ENCODE data around the gene KRT80.
A peak's percentile ranks its signal among the peaks of the same experiment; 100 is the strongest.

The KRT80 gene

GRCh38 chr12:52126605-52127578, 64.9 kb downstream of the KRT80 start:
- no peak for DNase-seq

- DNase-seq, result no peak
Observed at GRCh38 chr12:52126050-52126604, 65.7 kb downstream of the KRT80 start.

GRCh38 chr12:52125476-52125900, 66.3 kb downstream of the KRT80 start:
- peak; percentile 64 for DNase-seq

DNA sequence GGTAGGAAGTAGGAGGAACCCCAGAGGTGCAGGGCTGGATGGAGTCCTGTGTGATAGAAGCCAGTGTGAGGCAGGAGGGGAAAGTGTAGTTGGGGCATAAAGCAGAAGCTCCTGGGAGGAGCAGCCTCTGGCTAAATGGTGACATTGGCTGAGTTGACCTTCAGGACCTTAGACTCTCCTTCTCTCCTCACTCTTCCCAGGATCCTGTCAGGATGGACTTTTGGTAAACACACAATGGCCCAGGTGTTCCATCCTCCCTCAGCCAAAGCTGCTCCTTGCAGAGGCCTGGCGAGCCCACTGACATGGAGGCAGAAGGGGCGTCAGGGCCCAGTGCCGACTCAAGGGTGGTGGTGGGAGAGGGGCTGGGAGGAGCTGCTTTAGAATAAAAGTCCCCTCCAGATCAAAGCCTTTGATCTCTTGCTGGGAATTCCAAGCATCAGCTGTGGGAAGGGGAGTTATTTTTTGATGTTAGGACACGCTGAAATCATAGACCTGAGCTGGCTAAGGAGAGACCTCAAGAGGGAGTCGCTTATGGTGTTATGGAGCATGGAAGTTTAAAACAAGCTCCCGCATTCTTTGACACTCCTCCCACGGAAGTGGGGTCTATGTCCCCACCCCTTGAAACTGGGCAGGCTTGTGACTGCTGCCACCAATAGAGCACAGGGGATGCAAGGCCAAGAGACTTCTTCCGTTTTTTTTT, 68.2 kb downstream of the KRT80 start:
- DNase-seq, result no peak

GRCh38 chr12:52122904-52123303, 68.9 kb downstream of the KRT80 start:
- no peak for DNase-seq

DNA sequence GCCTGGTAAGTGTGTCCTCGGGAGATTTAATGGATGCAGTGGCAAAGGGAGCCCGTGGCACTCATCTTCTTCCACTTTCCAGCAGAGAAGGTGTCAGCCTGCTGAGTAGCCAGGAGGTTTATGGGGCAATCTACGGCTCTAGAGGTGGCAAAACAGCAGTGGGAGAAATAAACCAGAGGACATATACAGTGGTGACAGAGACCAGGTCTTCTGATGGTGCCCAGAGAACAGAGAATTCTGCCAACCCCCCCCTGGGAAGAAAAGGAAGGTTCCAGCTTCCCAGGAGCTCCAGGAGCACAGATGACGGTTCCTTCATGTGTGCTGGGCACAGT, 69.3 kb downstream of the KRT80 start:
- no peak for DNase-seq

- DNase-seq, result peak; percentile 52
Observed at GRCh38 chr12:52121824-52122539, 69.8 kb downstream of the KRT80 start.

- DNase-seq, result no peak
Observed at GRCh38 chr12:52120951-52121823, 70.6 kb downstream of the KRT80 start.

DNA sequence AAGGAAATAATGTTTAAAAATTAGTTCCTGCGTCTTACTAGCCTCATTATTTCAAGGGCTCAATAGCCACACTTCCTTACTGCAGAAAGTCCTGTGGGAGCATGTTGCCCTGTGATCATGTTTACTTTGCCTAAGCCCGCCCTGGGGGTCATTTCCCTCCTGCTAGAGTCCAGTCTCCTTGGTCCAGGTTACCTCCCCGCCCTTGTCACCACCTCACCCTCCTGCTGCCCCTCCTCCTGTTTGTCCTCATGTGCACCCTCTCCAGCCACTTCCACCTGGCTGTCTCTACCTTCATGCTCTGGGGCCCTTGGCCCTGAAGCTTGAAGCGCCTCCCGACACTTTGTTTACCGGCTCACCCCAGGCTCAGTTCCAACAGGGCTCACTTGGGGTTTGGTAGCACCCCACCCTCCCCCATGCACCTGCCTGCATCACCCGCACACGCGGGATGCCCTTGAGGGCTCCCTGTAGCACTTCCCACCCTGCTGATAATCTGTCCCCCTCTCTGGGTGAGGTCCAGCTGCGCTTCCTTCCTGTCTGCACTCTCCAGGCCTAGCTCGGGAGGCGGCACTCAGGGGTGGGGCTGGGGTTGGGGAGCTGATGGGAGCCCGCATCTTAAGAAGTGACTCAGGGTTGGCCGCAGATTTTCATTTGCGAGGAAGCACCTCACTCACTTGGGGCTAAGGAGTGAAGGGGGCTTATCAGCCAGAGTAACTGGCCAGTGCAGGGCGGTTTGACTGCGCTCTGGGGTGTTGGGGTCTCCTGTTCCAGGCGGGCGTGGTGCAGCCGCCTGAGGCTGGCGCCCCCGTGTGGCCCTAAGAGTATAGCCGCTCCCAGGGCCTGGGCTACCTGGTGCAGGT, 72.2 kb downstream of the KRT80 start:
- peak; percentile 81 for DNase-seq

Measured in NCI-H2029 (cell line).